Ishikawa (cell line): ENCODE results near the gene LETMD1.

ENCODE experiments used
- CEBPB ChIP-seq: IDR thresholded peaks from 2 replicates; pipeline ENCODE4 v1.6.1; 2012
- CREB1 ChIP-seq: IDR thresholded peaks from 2 replicates; pipeline ENCODE4 v1.6.1; 2012; ENCODE audit warnings: low read depth
- EGR1 ChIP-seq: IDR thresholded peaks from 2 replicates; pipeline ENCODE4 v1.6.1; 2012
- EP300 ChIP-seq: IDR thresholded peaks from 2 replicates; pipeline ENCODE4 v1.6.1; 2012; ENCODE audit warnings: borderline replicate concordance
- FOXM1 ChIP-seq: IDR thresholded peaks from 2 replicates; pipeline ENCODE4 v1.6.1; 2012; ENCODE audit warnings: low read depth, borderline replicate concordance
- MAX ChIP-seq: IDR thresholded peaks from 2 replicates; pipeline ENCODE4 v1.6.1; 2012
- NFIC ChIP-seq: IDR thresholded peaks from 2 replicates; pipeline ENCODE4 v1.6.1; 2012
- RAD21 ChIP-seq: IDR thresholded peaks from 2 replicates; pipeline ENCODE4 v1.6.1; 2012; ENCODE audit warnings: low read depth
- REST ChIP-seq: IDR thresholded peaks from 2 replicates; pipeline ENCODE4 v1.6.1; 2012; ENCODE audit warnings: low read depth, mild to moderate bottlenecking
- TAF1 ChIP-seq: IDR thresholded peaks from 2 replicates; pipeline ENCODE4 v1.6.1; 2012; ENCODE audit warnings: low read depth, mild to moderate bottlenecking
- TCF12 ChIP-seq: IDR thresholded peaks from 2 replicates; pipeline ENCODE4 v1.6.1; 2012; ENCODE audit warnings: low read depth
- TEAD4 ChIP-seq: IDR thresholded peaks from 2 replicates; pipeline ENCODE4 v1.6.1; 2012
- USF1 ChIP-seq: IDR thresholded peaks from 2 replicates; pipeline ENCODE4 v1.6.1; 2012
- YY1 ChIP-seq: IDR thresholded peaks from 2 replicates; pipeline ENCODE4 v1.6.1; 2012; ENCODE audit warnings: low read depth
- ZBTB7A ChIP-seq: IDR thresholded peaks from 2 replicates; pipeline ENCODE4 v1.6.1; 2012; ENCODE audit warnings: low read depth

The LETMD1 gene

GRCh38 chr12:51017452-51017851 is 30.7 kb upstream of the LETMD1 start:
- no peak for TF ChIP-seq ZBTB7A
- TF ChIP-seq USF1 = no peak
- no peak for TF ChIP-seq CREB1
- TF ChIP-seq EGR1 = no peak
- no peak for TF ChIP-seq YY1
- TF ChIP-seq MAX = no peak
- no peak for TF ChIP-seq REST

GRCh38 chr12:51018956-51019355 is 29.2 kb upstream of the LETMD1 start:
- no peak for TF ChIP-seq USF1
- TF ChIP-seq YY1 = no peak
- no peak for TF ChIP-seq EGR1
- no peak for TF ChIP-seq NFIC
- TF ChIP-seq TAF1 = no peak
- TF ChIP-seq FOXM1 = no peak
- no peak for TF ChIP-seq CREB1
- no peak for TF ChIP-seq MAX
- no peak for TF ChIP-seq EP300
- TF ChIP-seq RAD21 = no peak

- TF ChIP-seq CEBPB (peak; percentile 20; the same call in 1 of the 2 replicates), ZBTB7A (no peak)
Observed at GRCh38 chr12:51019927-51020326, 28.2 kb upstream of the LETMD1 start.

GRCh38 chr12:51020448-51021182 is 27.5 kb upstream of the LETMD1 start:
- TF ChIP-seq NFIC (no peak), TCF12 (0 out of 2 replicates have a peak, but pooled peaks have one; percentile 31)

GRCh38 chr12:51021694-51022093 is 26.4 kb upstream of the LETMD1 start:
- no peak for TF ChIP-seq USF1
- no peak for TF ChIP-seq CEBPB
- no peak for TF ChIP-seq ZBTB7A
- TF ChIP-seq MAX = no peak
- TF ChIP-seq REST = no peak
- TF ChIP-seq TCF12 = no peak
- no peak for TF ChIP-seq TAF1
- no peak for TF ChIP-seq RAD21
- TF ChIP-seq CREB1 = no peak
- TF ChIP-seq EP300 = no peak

- TF ChIP-seq TEAD4 (no peak), NFIC (no peak), RAD21 (no peak), TCF12 (no peak), FOXM1 (no peak), REST (no peak), YY1 (no peak)
Observed at GRCh38 chr12:51023625-51024382, 24.3 kb upstream of the LETMD1 start.
